HepG2 (cell line): ENCODE measurements around the gene GNG12. TPM values are rescaled to one million over a fixed set of nuclear protein-coding genes. Genes with fewer than 3 reads are reported as not detected.

Experiments
- HOXA3 ChIP-seq: sonication (generic); formaldehyde crosslinking; IDR thresholded peaks from 2 replicates; pipeline ENCODE4 v1.5.0; 2020; ENCODE audit warnings: missing genetic modification reagents
- KMT2A ChIP-seq: sonication (generic); formaldehyde crosslinking; IDR thresholded peaks from 2 replicates; pipeline ENCODE4 v1.4.0; 2020; ENCODE audit warnings: missing genetic modification reagents
- MTA1 ChIP-seq: sonication (generic); formaldehyde crosslinking; IDR thresholded peaks from 2 replicates; pipeline ENCODE4 v1.4.0; 2020; ENCODE audit warnings: missing genetic modification reagents, mild to moderate bottlenecking, borderline replicate concordance
- POLR2G ChIP-seq: fragments of 200-400 bp; formaldehyde crosslinking; IDR thresholded peaks from 2 replicates; pipeline ENCODE4 v1.6.1; 2018; ENCODE audit warnings: mild to moderate bottlenecking, low read depth, low read length, moderate library complexity
- RAD21 ChIP-seq: fragments of 450-650 bp; formaldehyde crosslinking; IDR thresholded peaks from 2 replicates; pipeline ENCODE4 v1.5.0; 2020; ENCODE audit warnings: mild to moderate bottlenecking
- RFX5 ChIP-seq: IDR thresholded peaks from 2 replicates; pipeline ENCODE4 v1.6.1; 2011; ENCODE audit warnings: low read depth, low read length, improper control_type of control experiment
- RXRB ChIP-seq: IDR thresholded peaks from 2 replicates; pipeline ENCODE4 v1.6.1; 2016; ENCODE audit warnings: borderline replicate concordance, missing genetic modification reagents, missing compliant biosample characterization
- SMAD1 ChIP-seq: sonication (generic); formaldehyde crosslinking; IDR thresholded peaks from 2 replicates; pipeline ENCODE4 v1.4.0; 2020; ENCODE audit warnings: missing genetic modification reagents, low read depth, mild to moderate bottlenecking, borderline replicate concordance
- ZNF746 ChIP-seq: sonication (generic); formaldehyde crosslinking; IDR thresholded peaks from 2 replicates; pipeline ENCODE4 v1.8.0; 2022; ENCODE audit warnings: mild to moderate bottlenecking, missing genetic modification reagents
- ZNF788 ChIP-seq: sonication (generic); formaldehyde crosslinking; IDR thresholded peaks from 2 replicates; pipeline ENCODE4 v1.5.0; 2020; ENCODE audit warnings: mild to moderate bottlenecking, missing genetic modification reagents, borderline replicate concordance
- ZSCAN25 ChIP-seq: sonication (generic); formaldehyde crosslinking; IDR thresholded peaks from 2 replicates; pipeline ENCODE4 v1.8.0; 2022; ENCODE audit warnings: mild to moderate bottlenecking, missing genetic modification reagents
- polyA plus RNA-seq, 8 experiments: library from polyadenylated mRNA; depleted of rRNA in 3 of 8; stranded (reverse) in 7 of 8; unstranded in 1 of 8; fragments of >200 nt; fragmentation: Illumina TruSeq in 4 of 8; extraction: Trizol in 4 of 8; gene quantifications; 2 replicates each; pipeline versions ENCODE4 v1.2.1 to v1.2.3, GENCODE V29; 2011 to 2016; ENCODE audit warnings: low read depth in 4 of 8, missing spikeins in 1 of 8, mixed read lengths in 1 of 8; ENCODE audit not compliant: insufficient read depth in 1 of 8
- total RNA-seq, 5 experiments: library from RNA; depleted of rRNA; stranded (reverse); fragments of >200 nt; fragmentation: Illumina TruSeq; extraction: Trizol; gene quantifications; 2 replicates each; pipeline ENCODE4 v1.2.3, GENCODE V29; 2016; ENCODE audit warnings: low read depth in 1 of 5
- TF ChIP-seq, protein P1 (sequence below): sonication (generic); formaldehyde crosslinking; IDR thresholded peaks from 2 replicates; pipeline ENCODE4 v1.4.0; 2020; ENCODE audit warnings: missing genetic modification reagents
- TF ChIP-seq, protein P2 (sequence below): sonication (generic); formaldehyde crosslinking; conservative IDR thresholded peaks from 2 replicates; pipeline ENCODE4 v1.8.0; 2022; ENCODE audit warnings: missing genetic modification reagents
- TF ChIP-seq, protein P3 (sequence below): sonication (generic); formaldehyde crosslinking; IDR thresholded peaks from 2 replicates; pipeline ENCODE4 v1.5.0; 2020; ENCODE audit warnings: mild to moderate bottlenecking, missing genetic modification reagents, borderline replicate concordance
- TF ChIP-seq, protein P4 (sequence below): IDR thresholded peaks from 2 replicates; pipeline ENCODE4 v1.6.1; 2018; ENCODE audit warnings: missing genetic modification reagents, mild to moderate bottlenecking, missing compliant biosample characterization
- TF ChIP-seq, protein P5 (sequence below): IDR thresholded peaks from 2 replicates; pipeline ENCODE4 v1.6.1; 2016; ENCODE audit warnings: mild to moderate bottlenecking, missing biosample characterization, missing genetic modification reagents

The GNG12 gene
- total and polyA plus RNA-seq, 2 of the 13 experiments (the other 11 are each of a cell fraction or from before 2014, with no cell fraction given), result 0.11 TPM

DNA sequence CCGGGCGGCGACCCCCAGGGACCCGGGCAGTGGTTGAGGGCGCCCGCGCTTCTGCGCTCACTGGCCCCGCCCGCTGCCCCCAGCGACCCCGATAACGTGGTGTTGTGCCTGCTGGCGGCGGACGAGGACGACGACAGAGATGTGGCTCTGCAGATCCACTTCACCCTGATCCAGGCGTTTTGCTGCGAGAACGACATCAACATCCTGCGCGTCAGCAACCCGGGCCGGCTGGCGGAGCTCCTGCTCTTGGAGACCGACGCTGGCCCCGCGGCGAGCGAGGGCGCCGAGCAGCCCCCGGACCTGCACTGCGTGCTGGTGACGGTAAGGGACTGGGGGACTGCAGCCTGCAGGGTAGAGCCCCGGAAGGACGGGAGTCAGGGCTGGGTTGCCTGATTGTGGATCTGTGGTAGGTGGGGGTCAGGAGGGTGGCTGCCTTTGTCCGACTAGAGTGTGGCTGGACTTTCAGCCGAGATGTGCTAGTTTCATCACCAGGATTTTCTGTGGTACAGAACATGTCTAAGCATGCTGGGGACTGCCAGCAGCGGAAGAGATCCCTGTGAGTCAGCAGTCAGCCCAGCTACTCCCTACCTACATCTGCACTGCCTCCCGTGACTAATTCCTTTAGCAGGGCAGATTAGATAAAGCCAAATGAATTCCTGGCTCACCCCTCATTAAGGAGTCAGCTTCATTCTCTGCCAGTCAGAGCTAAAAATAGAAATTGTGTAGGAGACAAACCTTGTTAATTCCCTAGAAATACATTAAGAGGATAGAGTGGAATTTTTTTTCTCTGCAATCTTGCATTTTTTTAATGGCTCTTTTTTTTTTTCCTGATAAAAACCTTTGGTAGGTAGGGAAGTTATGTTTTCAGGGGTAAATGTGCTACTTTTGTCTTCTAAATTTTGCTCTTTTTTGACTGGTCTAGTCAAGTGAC, 146.7 kb downstream of the GNG12 start (continued):
- TF ChIP-seq RFX5 (no peak), SMAD1 (CRISPR knock-in tag) (peak; percentile 33; the same call in 1 of the 2 replicates), HOXA3 (CRISPR knock-in tag) (peak; percentile 39; the same call in 1 of the 2 replicates), ZNF746 (CRISPR knock-in tag) (peak; percentile 41; the same call in 1 of the 2 replicates), RXRB (CRISPR knock-in tag) (peak; percentile 71), ZSCAN25 (CRISPR knock-in tag) (peak; percentile 86; the same call in 1 of the 2 replicates), KMT2A (peak; percentile 67), RAD21 (0 out of 2 replicates have a peak, but pooled peaks have one; percentile 25), ZNF788 (CRISPR knock-in tag) (0 out of 2 replicates have a peak, but pooled peaks have one; percentile 62), MTA1 (CRISPR knock-in tag) (0 out of 2 replicates have a peak, but pooled peaks have one; percentile 24), POLR2G (peak; percentile 74; the same call in 1 of the 2 replicates)
- TF ChIP-seq, protein P1, sequence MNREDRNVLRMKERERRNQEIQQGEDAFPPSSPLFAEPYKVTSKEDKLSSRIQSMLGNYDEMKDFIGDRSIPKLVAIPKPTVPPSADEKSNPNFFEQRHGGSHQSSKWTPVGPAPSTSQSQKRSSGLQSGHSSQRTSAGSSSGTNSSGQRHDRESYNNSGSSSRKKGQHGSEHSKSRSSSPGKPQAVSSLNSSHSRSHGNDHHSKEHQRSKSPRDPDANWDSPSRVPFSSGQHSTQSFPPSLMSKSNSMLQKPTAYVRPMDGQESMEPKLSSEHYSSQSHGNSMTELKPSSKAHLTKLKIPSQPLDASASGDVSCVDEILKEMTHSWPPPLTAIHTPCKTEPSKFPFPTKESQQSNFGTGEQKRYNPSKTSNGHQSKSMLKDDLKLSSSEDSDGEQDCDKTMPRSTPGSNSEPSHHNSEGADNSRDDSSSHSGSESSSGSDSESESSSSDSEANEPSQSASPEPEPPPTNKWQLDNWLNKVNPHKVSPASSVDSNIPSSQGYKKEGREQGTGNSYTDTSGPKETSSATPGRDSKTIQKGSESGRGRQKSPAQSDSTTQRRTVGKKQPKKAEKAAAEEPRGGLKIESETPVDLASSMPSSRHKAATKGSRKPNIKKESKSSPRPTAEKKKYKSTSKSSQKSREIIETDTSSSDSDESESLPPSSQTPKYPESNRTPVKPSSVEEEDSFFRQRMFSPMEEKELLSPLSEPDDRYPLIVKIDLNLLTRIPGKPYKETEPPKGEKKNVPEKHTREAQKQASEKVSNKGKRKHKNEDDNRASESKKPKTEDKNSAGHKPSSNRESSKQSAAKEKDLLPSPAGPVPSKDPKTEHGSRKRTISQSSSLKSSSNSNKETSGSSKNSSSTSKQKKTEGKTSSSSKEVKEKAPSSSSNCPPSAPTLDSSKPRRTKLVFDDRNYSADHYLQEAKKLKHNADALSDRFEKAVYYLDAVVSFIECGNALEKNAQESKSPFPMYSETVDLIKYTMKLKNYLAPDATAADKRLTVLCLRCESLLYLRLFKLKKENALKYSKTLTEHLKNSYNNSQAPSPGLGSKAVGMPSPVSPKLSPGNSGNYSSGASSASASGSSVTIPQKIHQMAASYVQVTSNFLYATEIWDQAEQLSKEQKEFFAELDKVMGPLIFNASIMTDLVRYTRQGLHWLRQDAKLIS (CRISPR knock-in tag), result peak; percentile 96
- TF ChIP-seq, protein P2, sequence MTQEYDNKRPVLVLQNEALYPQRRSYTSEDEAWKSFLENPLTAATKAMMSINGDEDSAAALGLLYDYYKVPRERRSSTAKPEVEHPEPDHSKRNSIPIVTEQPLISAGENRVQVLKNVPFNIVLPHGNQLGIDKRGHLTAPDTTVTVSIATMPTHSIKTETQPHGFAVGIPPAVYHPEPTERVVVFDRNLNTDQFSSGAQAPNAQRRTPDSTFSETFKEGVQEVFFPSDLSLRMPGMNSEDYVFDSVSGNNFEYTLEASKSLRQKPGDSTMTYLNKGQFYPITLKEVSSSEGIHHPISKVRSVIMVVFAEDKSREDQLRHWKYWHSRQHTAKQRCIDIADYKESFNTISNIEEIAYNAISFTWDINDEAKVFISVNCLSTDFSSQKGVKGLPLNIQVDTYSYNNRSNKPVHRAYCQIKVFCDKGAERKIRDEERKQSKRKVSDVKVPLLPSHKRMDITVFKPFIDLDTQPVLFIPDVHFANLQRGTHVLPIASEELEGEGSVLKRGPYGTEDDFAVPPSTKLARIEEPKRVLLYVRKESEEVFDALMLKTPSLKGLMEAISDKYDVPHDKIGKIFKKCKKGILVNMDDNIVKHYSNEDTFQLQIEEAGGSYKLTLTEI (CRISPR knock-in tag), result no peak
- TF ChIP-seq, protein P3, sequence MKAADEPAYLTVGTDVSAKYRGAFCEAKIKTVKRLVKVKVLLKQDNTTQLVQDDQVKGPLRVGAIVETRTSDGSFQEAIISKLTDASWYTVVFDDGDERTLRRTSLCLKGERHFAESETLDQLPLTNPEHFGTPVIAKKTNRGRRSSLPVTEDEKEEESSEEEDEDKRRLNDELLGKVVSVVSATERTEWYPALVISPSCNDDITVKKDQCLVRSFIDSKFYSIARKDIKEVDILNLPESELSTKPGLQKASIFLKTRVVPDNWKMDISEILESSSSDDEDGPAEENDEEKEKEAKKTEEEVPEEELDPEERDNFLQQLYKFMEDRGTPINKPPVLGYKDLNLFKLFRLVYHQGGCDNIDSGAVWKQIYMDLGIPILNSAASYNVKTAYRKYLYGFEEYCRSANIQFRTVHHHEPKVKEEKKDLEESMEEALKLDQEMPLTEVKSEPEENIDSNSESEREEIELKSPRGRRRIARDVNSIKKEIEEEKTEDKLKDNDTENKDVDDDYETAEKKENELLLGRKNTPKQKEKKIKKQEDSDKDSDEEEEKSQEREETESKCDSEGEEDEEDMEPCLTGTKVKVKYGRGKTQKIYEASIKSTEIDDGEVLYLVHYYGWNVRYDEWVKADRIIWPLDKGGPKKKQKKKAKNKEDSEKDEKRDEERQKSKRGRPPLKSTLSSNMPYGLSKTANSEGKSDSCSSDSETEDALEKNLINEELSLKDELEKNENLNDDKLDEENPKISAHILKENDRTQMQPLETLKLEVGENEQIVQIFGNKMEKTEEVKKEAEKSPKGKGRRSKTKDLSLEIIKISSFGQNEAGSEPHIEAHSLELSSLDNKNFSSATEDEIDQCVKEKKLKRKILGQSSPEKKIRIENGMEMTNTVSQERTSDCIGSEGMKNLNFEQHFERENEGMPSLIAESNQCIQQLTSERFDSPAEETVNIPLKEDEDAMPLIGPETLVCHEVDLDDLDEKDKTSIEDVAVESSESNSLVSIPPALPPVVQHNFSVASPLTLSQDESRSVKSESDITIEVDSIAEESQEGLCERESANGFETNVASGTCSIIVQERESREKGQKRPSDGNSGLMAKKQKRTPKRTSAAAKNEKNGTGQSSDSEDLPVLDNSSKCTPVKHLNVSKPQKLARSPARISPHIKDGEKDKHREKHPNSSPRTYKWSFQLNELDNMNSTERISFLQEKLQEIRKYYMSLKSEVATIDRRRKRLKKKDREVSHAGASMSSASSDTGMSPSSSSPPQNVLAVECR (CRISPR knock-in tag), result peak; percentile 78; the same call in 1 of the 2 replicates
- TF ChIP-seq, protein P4, sequence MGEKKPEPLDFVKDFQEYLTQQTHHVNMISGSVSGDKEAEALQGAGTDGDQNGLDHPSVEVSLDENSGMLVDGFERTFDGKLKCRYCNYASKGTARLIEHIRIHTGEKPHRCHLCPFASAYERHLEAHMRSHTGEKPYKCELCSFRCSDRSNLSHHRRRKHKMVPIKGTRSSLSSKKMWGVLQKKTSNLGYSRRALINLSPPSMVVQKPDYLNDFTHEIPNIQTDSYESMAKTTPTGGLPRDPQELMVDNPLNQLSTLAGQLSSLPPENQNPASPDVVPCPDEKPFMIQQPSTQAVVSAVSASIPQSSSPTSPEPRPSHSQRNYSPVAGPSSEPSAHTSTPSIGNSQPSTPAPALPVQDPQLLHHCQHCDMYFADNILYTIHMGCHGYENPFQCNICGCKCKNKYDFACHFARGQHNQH (CRISPR knock-in tag), result peak; percentile 56; the same call in 1 of the 2 replicates
- TF ChIP-seq, protein P5, sequence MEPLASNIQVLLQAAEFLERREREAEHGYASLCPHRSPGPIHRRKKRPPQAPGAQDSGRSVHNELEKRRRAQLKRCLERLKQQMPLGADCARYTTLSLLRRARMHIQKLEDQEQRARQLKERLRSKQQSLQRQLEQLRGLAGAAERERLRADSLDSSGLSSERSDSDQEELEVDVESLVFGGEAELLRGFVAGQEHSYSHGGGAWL (CRISPR knock-in tag), result peak; percentile 78; the same call in 1 of the 2 replicates
